Suprapubic skin (tissue), 4 donors: ENCODE data around the gene KIFBP. TPM values are rescaled to one million over a fixed set of nuclear protein-coding genes. Genes with fewer than 3 reads are reported as not detected.

Source experiments
- DNase-seq, 2 donors: peaks; one replicate each; pipeline ENCODE4 v3.0.0-alpha.2; 2019; ENCODE audit warnings: low spot score in 2 of 2
- H3K27ac ChIP-seq: fragments of 200-600 bp; sonication (generic); one replicate; pipeline ENCODE4 v1.5.1; 2019
- H3K27me3 ChIP-seq: fragments of 200-600 bp; sonication (generic); one replicate; pipeline ENCODE4 v1.5.1; 2019
- H3K36me3 ChIP-seq: fragments of 200-600 bp; sonication (generic); one replicate; pipeline ENCODE4 v1.5.1; 2019
- H3K4me1 ChIP-seq: fragments of 200-600 bp; sonication (generic); one replicate; pipeline ENCODE4 v1.5.1; 2019
- H3K4me3 ChIP-seq: fragments of 200-600 bp; sonication (generic); one replicate; pipeline ENCODE4 v1.5.1; 2019; ENCODE audit warnings: mild to moderate bottlenecking
- H3K9me3 ChIP-seq: fragments of 200-600 bp; sonication (generic); one replicate; pipeline ENCODE4 v1.5.1; 2019
- EP300 ChIP-seq: sonication (generic); formaldehyde crosslinking; IDR thresholded peaks from one replicate; pipeline ENCODE4 v1.6.1; 2017; ENCODE audit warnings: antibody characterized with exemption
- POLR2A ChIP-seq, 2 donors: fragments of 450-650 bp; IDR thresholded peaks; one replicate each; pipeline ENCODE4 v1.6.1; 2017; ENCODE audit warnings: antibody characterized with exemption in 2 of 2, mild to moderate bottlenecking in 2 of 2, moderate library complexity in 2 of 2
- POLR2AphosphoS5 ChIP-seq, 3 donors: sonication (generic); formaldehyde crosslinking; IDR thresholded peaks; one replicate each; pipeline ENCODE4 v1.6.1; 2017; ENCODE audit warnings: antibody characterized with exemption in 3 of 3
- WGBS: methylation state at CpG from one replicate; pipeline ENCODE4 v1.1.5; 2018; 5-methylcytosine and 5-hydroxymethylcytosine counted together
- total RNA-seq, 4 donors: library from RNA; depleted of rRNA; stranded (reverse); fragments of >200 nt; gene quantifications; one replicate each; pipeline ENCODE4 v1.1.0, GENCODE V29; 2016
- TF ChIP-seq, protein P1 (sequence below), 2 donors: fragments of 200-600 bp in 1 of 2; fragments of 450-650 bp in 1 of 2; sonication (generic) in 1 of 2; IDR thresholded peaks; one replicate each; pipeline ENCODE4 v1.5.1; 2016 to 2019; ENCODE audit warnings: antibody characterized with exemption in 2 of 2, mild to moderate bottlenecking in 1 of 2, moderate library complexity in 1 of 2

KIFBP gene
- total RNA-seq, 4 donors from 2014 or later: 15.0 to 21.5 (median 20.8) TPM

DNA sequence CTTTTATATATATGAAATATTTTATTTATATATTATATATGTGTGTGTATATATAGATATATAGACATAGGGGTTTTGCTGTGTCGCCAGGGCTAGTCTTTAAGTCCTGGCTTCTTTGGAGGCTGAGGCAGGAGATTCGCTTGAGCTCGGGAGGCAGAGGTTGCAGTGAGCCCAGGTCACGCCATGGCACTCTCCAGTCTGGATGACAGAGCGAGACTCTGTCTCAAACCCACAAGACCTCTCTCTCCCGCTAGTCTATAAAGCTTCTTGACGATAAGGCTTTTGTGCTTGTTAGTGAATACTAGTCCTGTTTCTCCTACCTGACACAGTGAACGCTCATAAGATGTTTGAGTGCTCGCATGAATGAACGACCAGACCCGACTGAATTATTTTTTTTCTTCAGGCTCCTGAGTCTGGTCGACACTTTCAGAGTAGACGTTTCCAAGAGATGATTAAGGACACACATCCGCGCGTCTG is 33.2 kb upstream of the KIFBP start:
- DNase-seq: no peak
- Histone ChIP-seq H3K27ac (peak overlapping the region; percentile 93), H3K36me3 (peaks cover 5% of the 10 kb centered on the region), H3K4me3 (peak overlapping the region; percentile 79), H3K9me3 (no peaks in the 10 kb centered on the region), H3K4me1 (peaks cover 24% of the 10 kb centered on the region), H3K27me3 (no peaks in the 10 kb centered on the region)
- WGBS: 5% methylated on average over 16 of the region's 16 CpGs
- TF ChIP-seq POLR2AphosphoS5 (IDR thresholded peaks at IDR 0.05): no peak
- no peak for TF ChIP-seq POLR2A (IDR thresholded peaks at IDR 0.05)
- TF ChIP-seq EP300: no peak
- TF ChIP-seq, protein P1, sequence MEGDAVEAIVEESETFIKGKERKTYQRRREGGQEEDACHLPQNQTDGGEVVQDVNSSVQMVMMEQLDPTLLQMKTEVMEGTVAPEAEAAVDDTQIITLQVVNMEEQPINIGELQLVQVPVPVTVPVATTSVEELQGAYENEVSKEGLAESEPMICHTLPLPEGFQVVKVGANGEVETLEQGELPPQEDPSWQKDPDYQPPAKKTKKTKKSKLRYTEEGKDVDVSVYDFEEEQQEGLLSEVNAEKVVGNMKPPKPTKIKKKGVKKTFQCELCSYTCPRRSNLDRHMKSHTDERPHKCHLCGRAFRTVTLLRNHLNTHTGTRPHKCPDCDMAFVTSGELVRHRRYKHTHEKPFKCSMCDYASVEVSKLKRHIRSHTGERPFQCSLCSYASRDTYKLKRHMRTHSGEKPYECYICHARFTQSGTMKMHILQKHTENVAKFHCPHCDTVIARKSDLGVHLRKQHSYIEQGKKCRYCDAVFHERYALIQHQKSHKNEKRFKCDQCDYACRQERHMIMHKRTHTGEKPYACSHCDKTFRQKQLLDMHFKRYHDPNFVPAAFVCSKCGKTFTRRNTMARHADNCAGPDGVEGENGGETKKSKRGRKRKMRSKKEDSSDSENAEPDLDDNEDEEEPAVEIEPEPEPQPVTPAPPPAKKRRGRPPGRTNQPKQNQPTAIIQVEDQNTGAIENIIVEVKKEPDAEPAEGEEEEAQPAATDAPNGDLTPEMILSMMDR (IDR thresholded peaks at IDR 0.05): no peak

DNA sequence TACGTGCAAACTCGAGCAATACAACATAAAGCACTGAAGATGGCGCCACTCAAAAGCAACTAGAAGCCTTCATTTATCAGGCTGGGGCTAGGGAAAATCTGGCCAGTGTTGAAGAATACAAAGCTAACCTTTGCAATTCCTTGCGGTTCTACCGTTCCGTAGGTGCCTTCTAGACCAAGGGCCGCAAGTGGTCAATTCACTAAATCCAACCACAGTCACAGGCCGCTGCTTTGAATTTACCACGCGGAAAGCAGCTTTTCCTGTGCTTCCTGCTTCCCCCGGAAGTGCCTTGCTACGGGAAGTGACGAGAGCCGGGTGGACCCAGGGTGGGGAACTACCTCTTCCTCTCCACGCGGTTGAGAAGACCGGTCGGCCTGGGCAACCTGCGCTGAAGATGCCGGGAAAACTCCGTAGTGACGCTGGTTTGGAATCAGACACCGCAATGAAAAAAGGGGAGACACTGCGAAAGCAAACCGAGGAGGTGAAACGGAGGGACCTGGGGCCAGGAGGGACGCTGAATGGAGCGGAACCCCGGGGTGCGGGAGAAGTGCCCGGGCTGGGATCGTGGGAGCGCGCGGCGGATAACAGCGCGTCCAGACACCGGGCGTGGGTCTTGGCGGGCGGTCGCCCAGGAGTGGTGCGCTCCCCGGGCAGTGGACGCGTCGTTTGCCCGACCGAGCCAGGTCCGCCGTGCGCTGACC is 32.6 kb upstream of the KIFBP start, which contains the start of gene DDX21:
Gene DDX21, plus strand, starts transcription at position 339 of the 701 bp plus-strand sequence. Its CDS starts 56 bp downstream, at position 395.
- WGBS: under 1% methylated on average over 20 of the region's 53 CpGs
- Histone ChIP-seq H3K9me3 (no peaks in the 10 kb centered on the region), H3K36me3 (peaks cover 10% of the 10 kb centered on the region), H3K27ac (peak within 1 kb of the TSS; percentile 93), H3K4me3 (peak within 1 kb of the TSS; percentile 79), H3K27me3 (no peaks in the 10 kb centered on the region), H3K4me1 (peaks cover 24% of the 10 kb centered on the region)
- DNase-seq: peak; percentile 95
- no peak for TF ChIP-seq EP300
- peak in 1 of 3 donors; percentile 81 for TF ChIP-seq POLR2AphosphoS5 (IDR thresholded peaks at IDR 0.05)
- TF ChIP-seq POLR2A (IDR thresholded peaks at IDR 0.05): peak in 1 of 2 donors; percentile 83
- TF ChIP-seq, protein P1 (IDR thresholded peaks at IDR 0.05): peak in 1 of 2 donors; percentile 63

DNA sequence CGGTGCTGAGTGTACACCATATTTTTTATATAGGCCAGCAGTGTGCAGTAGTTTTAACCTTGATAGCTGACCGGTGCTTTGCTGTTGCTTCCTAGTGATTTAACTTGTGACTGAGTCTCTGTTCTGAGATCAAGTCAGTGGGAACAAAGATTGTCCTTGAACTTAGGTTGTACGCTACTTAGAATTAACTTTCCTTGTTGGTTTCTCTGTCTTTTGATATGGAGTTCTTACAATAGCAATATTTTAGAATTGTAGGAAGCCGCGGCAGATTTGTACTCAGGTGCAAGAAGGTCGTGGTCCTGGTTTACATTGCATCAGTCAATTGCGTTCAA is 31.4 kb upstream of the KIFBP start:
- Histone ChIP-seq H3K27me3 (no peaks in the 10 kb centered on the region), H3K4me3 (peak overlapping the region; percentile 79), H3K4me1 (peaks cover 24% of the 10 kb centered on the region), H3K27ac (peak overlapping the region; percentile 21), H3K9me3 (no peaks in the 10 kb centered on the region), H3K36me3 (peaks cover 21% of the 10 kb centered on the region)
- no peak for TF ChIP-seq POLR2AphosphoS5 (IDR thresholded peaks at IDR 0.05)
- TF ChIP-seq POLR2A (IDR thresholded peaks at IDR 0.05): no peak
- no peak for TF ChIP-seq EP300
- TF ChIP-seq, protein P1 (IDR thresholded peaks at IDR 0.05): no peak
- DNase-seq: no peak
- WGBS: 66% methylated on average over 7 of the region's 7 CpGs

DNA sequence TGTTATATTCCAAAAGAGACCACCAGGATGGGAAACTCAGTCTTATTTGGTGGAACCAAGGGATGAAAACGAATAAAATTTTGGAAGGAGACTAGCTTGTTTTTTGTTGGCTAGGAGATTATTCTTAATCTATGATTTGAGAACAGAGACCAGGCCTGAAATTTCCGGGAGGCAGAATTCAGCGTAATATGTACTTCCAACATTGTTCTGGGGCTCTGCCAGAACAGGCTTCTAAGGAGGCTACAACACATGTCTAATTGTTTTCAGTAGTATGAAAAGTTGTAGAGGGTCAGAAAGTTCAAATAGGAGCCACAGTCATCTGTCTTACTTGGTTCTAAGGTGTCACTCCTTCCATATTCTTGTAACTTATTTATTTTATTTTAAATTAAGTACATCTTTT is 30.9 kb upstream of the KIFBP start:
- Histone ChIP-seq H3K27ac (peak overlapping the region; percentile 21), H3K27me3 (no peaks in the 10 kb centered on the region), H3K4me1 (peaks cover 24% of the 10 kb centered on the region), H3K36me3 (peaks cover 25% of the 10 kb centered on the region), H3K9me3 (no peaks in the 10 kb centered on the region), H3K4me3 (peak overlapping the region; percentile 79)
- 69% methylated on average over 3 of the region's 3 CpGs for WGBS
- no peak for DNase-seq
- TF ChIP-seq, protein P1 (IDR thresholded peaks at IDR 0.05): no peak
- TF ChIP-seq POLR2AphosphoS5 (IDR thresholded peaks at IDR 0.05): no peak
- no peak for TF ChIP-seq POLR2A (IDR thresholded peaks at IDR 0.05)
- no peak for TF ChIP-seq EP300

DNA sequence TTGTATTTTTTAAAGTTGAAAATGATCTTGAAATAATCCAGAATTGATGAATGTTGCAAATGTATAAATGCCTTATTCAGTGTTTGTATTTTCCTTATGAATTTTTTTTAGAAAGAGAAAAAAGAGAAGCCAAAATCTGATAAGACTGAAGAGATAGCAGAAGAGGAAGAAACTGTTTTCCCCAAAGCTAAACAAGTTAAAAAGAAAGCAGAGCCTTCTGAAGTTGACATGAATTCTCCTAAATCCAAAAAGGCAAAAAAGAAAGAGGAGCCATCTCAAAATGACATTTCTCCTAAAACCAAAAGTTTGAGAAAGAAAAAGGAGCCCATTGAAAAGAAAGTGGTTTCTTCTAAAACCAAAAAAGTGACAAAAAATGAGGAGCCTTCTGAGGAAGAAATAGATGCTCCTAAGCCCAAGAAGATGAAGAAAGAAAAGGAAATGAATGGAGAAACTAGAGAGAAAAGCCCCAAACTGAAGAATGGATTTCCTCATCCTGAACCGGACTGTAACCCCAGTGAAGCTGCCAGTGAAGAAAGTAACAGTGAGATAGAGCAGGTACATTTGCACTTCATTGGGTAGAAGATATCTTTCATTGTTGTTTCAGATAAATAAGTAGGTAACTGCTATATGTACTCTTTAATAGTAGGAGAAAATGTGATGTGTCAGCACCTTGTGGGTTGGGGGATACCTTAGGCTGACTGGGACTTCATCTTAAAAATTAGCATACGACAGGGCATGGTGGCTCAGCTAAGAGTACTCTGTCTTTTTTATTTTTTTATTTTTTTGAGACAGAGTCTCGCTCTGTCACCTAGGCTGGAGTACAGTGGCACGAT is 28.7 kb upstream of the KIFBP start:
- Histone ChIP-seq H3K36me3 (peaks cover 47% of the 10 kb centered on the region), H3K27ac (no peak overlapping the region), H3K27me3 (no peaks in the 10 kb centered on the region), H3K4me1 (peaks cover 23% of the 10 kb centered on the region), H3K9me3 (no peaks in the 10 kb centered on the region), H3K4me3 (no peak overlapping the region)
- TF ChIP-seq, protein P1 (IDR thresholded peaks at IDR 0.05): no peak
- no peak for TF ChIP-seq POLR2AphosphoS5 (IDR thresholded peaks at IDR 0.05)
- TF ChIP-seq EP300: no peak
- no peak for TF ChIP-seq POLR2A (IDR thresholded peaks at IDR 0.05)
- whole genome bisulfite sequencing: 94% methylated on average over 4 of the region's 4 CpGs
- DNase-seq: no peak
